Fibroblast of skin of abdomen (primary cell): ENCODE measurements around the gene UBTD1.
"Not testable (repeated sequence)": the region's sequence is repeated elsewhere in the genome, so short reads cannot be mapped to it uniquely, and the experiment has no call there.

ENCODE experiments used
- DNase-seq: peaks from one replicate; pipeline ENCODE4 v3.0.0-alpha.2; 2013

The UBTD1 gene

GRCh38 chr10:97566336-97566996 lies 67.7 kb downstream of the UBTD1 start:
- DNase-seq: no peak

GRCh38 chr10:97567891-97568290 lies 69.2 kb downstream of the UBTD1 start:
- DNase-seq: no peak

- DNase-seq: no peak
Measured at GRCh38 chr10:97570146-97570788, 71.5 kb downstream of the UBTD1 start.

- no peak for DNase-seq
Measured at GRCh38 chr10:97570789-97571471, 72.2 kb downstream of the UBTD1 start.

GRCh38 chr10:97571622-97572021 lies 72.9 kb downstream of the UBTD1 start:
- no peak for DNase-seq

GRCh38 chr10:97572214-97572989 lies 73.7 kb downstream of the UBTD1 start, which contains the start of gene ANKRD2:
ANKRD2 (plus strand) TSS chr10:97572779; CDS start chr10:97572789, 10 bp downstream.
- peak; percentile 71 for DNase-seq

GRCh38 chr10:97573021-97573420 lies 74.3 kb downstream of the UBTD1 start:
- DNase-seq: no peak

- no peak for DNase-seq
Measured at GRCh38 chr10:97573672-97574071, 74.9 kb downstream of the UBTD1 start.

GRCh38 chr10:97574374-97575126 lies 75.8 kb downstream of the UBTD1 start:
- peak; percentile 68 for DNase-seq

GRCh38 chr10:97575127-97575668 lies 76.5 kb downstream of the UBTD1 start:
- no peak for DNase-seq

GRCh38 chr10:97576487-97576886 lies 77.8 kb downstream of the UBTD1 start:
- not testable (repeated sequence) for DNase-seq

GRCh38 chr10:97577701-97578100 lies 79.0 kb downstream of the UBTD1 start:
- no peak for DNase-seq

GRCh38 chr10:97578171-97578844 lies 79.6 kb downstream of the UBTD1 start:
- DNase-seq: no peak

GRCh38 chr10:97580421-97581367 lies 82.0 kb downstream of the UBTD1 start:
- DNase-seq: no peak

GRCh38 chr10:97582169-97582568 lies 83.4 kb downstream of the UBTD1 start:
- no peak for DNase-seq

GRCh38 chr10:97583476-97583875 lies 84.8 kb downstream of the UBTD1 start:
- DNase-seq: no peak

- DNase-seq: peak; percentile 62
Measured at GRCh38 chr10:97584060-97584797, 85.5 kb downstream of the UBTD1 start, which contains the start of gene HOGA1. HOGA1 (plus strand) TSS chr10:97584389; CDS start chr10:97584704, 315 bp downstream.

- no peak for DNase-seq
Measured at GRCh38 chr10:97584798-97585438, 86.2 kb downstream of the UBTD1 start.

GRCh38 chr10:97585439-97585811 lies 86.7 kb downstream of the UBTD1 start:
- DNase-seq: no peak
